SK-N-DZ (cell line): Measurements from ENCODE around the gene ZNF346.

Experiments
- DNase-seq: peaks from one replicate; pipeline ENCODE4 v3.0.0-alpha.2; 2015; ENCODE audit warnings: low spot score

The ZNF346 gene

GRCh38 chr5:177067503-177067902, 45.0 kb downstream of the ZNF346 start:
- DNase-seq = no peak

- DNase-seq = no peak
Measured at GRCh38 chr5:177070536-177071191, 48.2 kb downstream of the ZNF346 start.

GRCh38 chr5:177071666-177072385, 49.3 kb downstream of the ZNF346 start:
- peak; percentile 85 for DNase-seq

- no peak for DNase-seq
Measured at GRCh38 chr5:177077335-177077734, 54.8 kb downstream of the ZNF346 start.

GRCh38 chr5:177079606-177080005, 57.1 kb downstream of the ZNF346 start:
- DNase-seq = no peak

GRCh38 chr5:177080265-177080664, 57.8 kb downstream of the ZNF346 start:
- DNase-seq = no peak

- no peak for DNase-seq
Measured at GRCh38 chr5:177081859-177082258, 59.4 kb downstream of the ZNF346 start.

- DNase-seq = no peak
Measured at GRCh38 chr5:177083357-177083756, 60.9 kb downstream of the ZNF346 start.

GRCh38 chr5:177084175-177084574, 61.7 kb downstream of the ZNF346 start:
- no peak for DNase-seq

GRCh38 chr5:177085985-177086653, 63.6 kb downstream of the ZNF346 start:
- peak; percentile 25 for DNase-seq

- DNase-seq = peak; percentile 43
Measured at GRCh38 chr5:177086654-177087397, 64.3 kb downstream of the ZNF346 start, which contains the start of gene FGFR4. TSS of gene FGFR4 (plus strand) at chr5:177086915. CDS start at chr5:177089603, 2,688 bp downstream.

GRCh38 chr5:177087398-177088005, 65.0 kb downstream of the ZNF346 start:
- DNase-seq = no peak

GRCh38 chr5:177089127-177089526, 66.6 kb downstream of the ZNF346 start:
- no peak for DNase-seq

GRCh38 chr5:177089825-177090641, 67.5 kb downstream of the ZNF346 start:
- no peak for DNase-seq

- DNase-seq = no peak
Measured at GRCh38 chr5:177090813-177091212, 68.3 kb downstream of the ZNF346 start.

- DNase-seq = no peak
Measured at GRCh38 chr5:177091232-177091631, 68.7 kb downstream of the ZNF346 start.

- no peak for DNase-seq
Measured at GRCh38 chr5:177092178-177093081, 69.9 kb downstream of the ZNF346 start.

- DNase-seq = no peak
Measured at GRCh38 chr5:177093082-177093712, 70.7 kb downstream of the ZNF346 start.

- DNase-seq = no peak
Measured at GRCh38 chr5:177093803-177094202, 71.3 kb downstream of the ZNF346 start.
